DND-41 (cell line): ENCODE data around the gene HIC2.

Experiments used
- ATAC-seq: fragments of 200-7000 bp; cut with Tn5 transposase; 3 replicates; pipeline ENCODE4 v1.9.1; 2021; ENCODE audit warnings: low read depth; ENCODE audit not compliant: insufficient read depth
- DNase-seq: peaks from one replicate; pipeline ENCODE4 v3.0.0-alpha.2; 2020
- H2AFZ ChIP-seq: 2 replicates; pipeline ENCODE4 v1.6.0; 2012; ENCODE audit warnings: low read depth, low read length
- H3K27ac ChIP-seq: 2 replicates; pipeline ENCODE4 v1.5.1; 2012; ENCODE audit warnings: low read length, inconsistent platforms
- H3K27me3 ChIP-seq: fragments of 200-600 bp; sonication (generic); 2 replicates; pipeline ENCODE4 v1.6.0; 2012; ENCODE audit warnings: low read length, mild to moderate bottlenecking, inconsistent platforms; ENCODE audit not compliant: insufficient read depth, poor library complexity
- H3K36me3 ChIP-seq: 2 replicates; pipeline ENCODE4 v1.5.1; 2012; ENCODE audit warnings: low read length, inconsistent platforms; ENCODE audit not compliant: insufficient read depth
- H3K4me1 ChIP-seq: 2 replicates; pipeline ENCODE4 v1.5.1; 2012; ENCODE audit warnings: mild to moderate bottlenecking, low read length; ENCODE audit not compliant: insufficient read depth
- H3K4me2 ChIP-seq: 2 replicates; pipeline ENCODE4 v1.6.0; 2012; ENCODE audit warnings: mild to moderate bottlenecking, moderate library complexity, low read length, inconsistent platforms; ENCODE audit not compliant: insufficient read depth
- H3K4me3 ChIP-seq, 2 experiments: fragments of 200-600 bp in 1 of 2; shearing (Covaris generic) in 1 of 2; 2 replicates each; pipeline ENCODE4 v1.5.1; 2012 to 2016; ENCODE audit warnings: inconsistent platforms in 2 of 2, low read length in 2 of 2, mild to moderate bottlenecking in 2 of 2, low read depth in 1 of 2, moderate library complexity in 1 of 2
- H3K79me2 ChIP-seq: 2 replicates; pipeline ENCODE4 v1.6.0; 2012; ENCODE audit warnings: low read length, inconsistent platforms; ENCODE audit not compliant: insufficient read depth
- H3K9ac ChIP-seq: 2 replicates; pipeline ENCODE4 v1.6.0; 2012; ENCODE audit warnings: low read depth, mild to moderate bottlenecking, inconsistent platforms, low read length, moderate library complexity
- H3K9me3 ChIP-seq: 2 replicates; pipeline ENCODE4 v1.5.1; 2012; ENCODE audit warnings: low read length, moderate library complexity, mild to moderate bottlenecking, inconsistent platforms; ENCODE audit not compliant: insufficient read depth, severe bottlenecking
- H4K20me1 ChIP-seq: 2 replicates; pipeline ENCODE4 v1.6.0; 2012; ENCODE audit warnings: low read length; ENCODE audit not compliant: insufficient read depth
- CTCF ChIP-seq: IDR thresholded peaks from 2 replicates; pipeline ENCODE4 v1.5.1; 2012; ENCODE audit warnings: borderline replicate concordance, low read length, moderate library complexity, mild to moderate bottlenecking; ENCODE audit not compliant: poor library complexity, severe bottlenecking; ENCODE audit errors: extremely low read depth
- EZH2 ChIP-seq: IDR thresholded peaks from 3 replicates; pipeline ENCODE4 v1.6.1; 2012; ENCODE audit warnings: borderline replicate concordance, low read depth, mild to moderate bottlenecking, moderate library complexity, low read length, inconsistent platforms; ENCODE audit not compliant: severe bottlenecking

The HIC2 gene

GRCh38 chr22:21444701-21445436 is 27.7 kb downstream of the HIC2 start:
- H3K9me3 ChIP-seq: no peaks in the 10 kb centered on the region
- H3K4me3 ChIP-seq: no peak overlapping the region
- H3K36me3 ChIP-seq: peaks cover 51% of the 10 kb centered on the region
- TF ChIP-seq EZH2 (no peak), CTCF (no peak)
- DNase-seq (no peak), ATAC-seq (no peak)
- H3K27ac ChIP-seq: no peak overlapping the region
- H3K4me1 ChIP-seq: no peaks in the 10 kb centered on the region
- H3K27me3 ChIP-seq: no peaks in the 10 kb centered on the region
- H3K4me2 ChIP-seq: no peak overlapping the region
- H2AFZ ChIP-seq: no peak overlapping the region
- H3K9ac ChIP-seq: no peak overlapping the region
- peaks cover 12% of the 10 kb centered on the region; the same call in 1 of the 2 replicates for H3K79me2 ChIP-seq
- H4K20me1 ChIP-seq: peaks cover 48% of the 10 kb centered on the region

- peaks cover 54% of the 10 kb centered on the region for H4K20me1 ChIP-seq
- no peak overlapping the region for H3K9ac ChIP-seq
- no peaks in the 10 kb centered on the region for H3K9me3 ChIP-seq
- no peak overlapping the region for H3K4me3 ChIP-seq
- H3K4me2 ChIP-seq: no peak overlapping the region
- no peaks in the 10 kb centered on the region for H3K4me1 ChIP-seq
- ATAC-seq (no peak), DNase-seq (no peak)
- H3K79me2 ChIP-seq: peaks cover 12% of the 10 kb centered on the region; the same call in 1 of the 2 replicates
- no peak overlapping the region for H2AFZ ChIP-seq
- H3K36me3 ChIP-seq: peaks cover 51% of the 10 kb centered on the region
- TF ChIP-seq CTCF (no peak), EZH2 (no peak)
- H3K27me3 ChIP-seq: no peaks in the 10 kb centered on the region
- no peak overlapping the region for H3K27ac ChIP-seq
These were observed 28.4 kb downstream of the HIC2 start for GRCh38 chr22:21445437-21446127.

GRCh38 chr22:21446128-21446826 is 29.1 kb downstream of the HIC2 start:
- H3K9ac ChIP-seq: no peak overlapping the region
- H3K4me2 ChIP-seq: no peak overlapping the region
- no peak overlapping the region for H2AFZ ChIP-seq
- DNase-seq (no peak), ATAC-seq (no peak)
- H3K4me1 ChIP-seq: no peaks in the 10 kb centered on the region
- no peak overlapping the region for H3K4me3 ChIP-seq
- no peak for TF ChIP-seq EZH2
- TF ChIP-seq CTCF: no peak
- H3K36me3 ChIP-seq: peaks cover 51% of the 10 kb centered on the region
- no peaks in the 10 kb centered on the region for H3K27me3 ChIP-seq
- no peaks in the 10 kb centered on the region for H3K9me3 ChIP-seq
- peaks cover 12% of the 10 kb centered on the region; the same call in 1 of the 2 replicates for H3K79me2 ChIP-seq
- peaks cover 54% of the 10 kb centered on the region for H4K20me1 ChIP-seq
- no peak overlapping the region for H3K27ac ChIP-seq
